ENCODE data around the gene PTPRR. TPM values are rescaled to one million over a fixed set of nuclear protein-coding genes. Genes with fewer than 3 reads are reported as not detected.
A peak's percentile ranks its signal among the peaks of the same experiment; 100 is the strongest.

Gene PTPRR
- total RNA-seq, 2 experiments from 2014 or later = not detected

GRCh38 chr12:70609203-70609602 lies 311.3 kb downstream of the PTPRR start:
- ChIA-PET CTCF (no interaction called here), POLR2A (no interaction called here)
- no peaks in the 10 kb centered on the region for H3K36me3 Mint-ChIP-seq (ENCODE audit: low read depth)
- H3K4me1 Mint-ChIP-seq (ENCODE audit: low read depth) = peaks cover 4% of the 10 kb centered on the region
- Histone ChIP-seq H3K27ac (ENCODE audit: low read depth in 1 of 2, low read length in 2 of 2) (no peak overlapping the region), H3K27me3 (ENCODE audit: control insufficient read depth in 1 of 2, insufficient read depth in 2 of 2, low read length in 2 of 2) (peaks cover 10 to 40% of the 10 kb centered on the region in 2 experiments), H3K9me3 (ENCODE audit: control insufficient read depth in 1 of 2, insufficient read depth in 1 of 2, low read length in 2 of 2) (no peaks in the 10 kb centered on the region), H3K36me3 (ENCODE audit: insufficient read depth, low read length) (no peaks in the 10 kb centered on the region), H3K4me1 (ENCODE audit: insufficient read depth, low read length) (peaks cover 7% of the 10 kb centered on the region), H3K4me3 (ENCODE audit: low read length) (no peak overlapping the region)
- DNase-seq (no peak), ATAC-seq (ENCODE audit: poor library complexity) (no peak)
- no peaks in the 10 kb centered on the region for H3K9me3 Mint-ChIP-seq
- TF ChIP-seq, protein P1, sequence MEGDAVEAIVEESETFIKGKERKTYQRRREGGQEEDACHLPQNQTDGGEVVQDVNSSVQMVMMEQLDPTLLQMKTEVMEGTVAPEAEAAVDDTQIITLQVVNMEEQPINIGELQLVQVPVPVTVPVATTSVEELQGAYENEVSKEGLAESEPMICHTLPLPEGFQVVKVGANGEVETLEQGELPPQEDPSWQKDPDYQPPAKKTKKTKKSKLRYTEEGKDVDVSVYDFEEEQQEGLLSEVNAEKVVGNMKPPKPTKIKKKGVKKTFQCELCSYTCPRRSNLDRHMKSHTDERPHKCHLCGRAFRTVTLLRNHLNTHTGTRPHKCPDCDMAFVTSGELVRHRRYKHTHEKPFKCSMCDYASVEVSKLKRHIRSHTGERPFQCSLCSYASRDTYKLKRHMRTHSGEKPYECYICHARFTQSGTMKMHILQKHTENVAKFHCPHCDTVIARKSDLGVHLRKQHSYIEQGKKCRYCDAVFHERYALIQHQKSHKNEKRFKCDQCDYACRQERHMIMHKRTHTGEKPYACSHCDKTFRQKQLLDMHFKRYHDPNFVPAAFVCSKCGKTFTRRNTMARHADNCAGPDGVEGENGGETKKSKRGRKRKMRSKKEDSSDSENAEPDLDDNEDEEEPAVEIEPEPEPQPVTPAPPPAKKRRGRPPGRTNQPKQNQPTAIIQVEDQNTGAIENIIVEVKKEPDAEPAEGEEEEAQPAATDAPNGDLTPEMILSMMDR (IDR thresholded peaks at IDR 0.05) = no peak
- peaks cover 71% of the 10 kb centered on the region for H3K27me3 Mint-ChIP-seq
- H3K27ac Mint-ChIP-seq = no peak overlapping the region
- intact Hi-C loops (cut with DNase I, micrococcal nuclease) = no loop called here
- peak overlapping the region; percentile 47 for H3K4me3 Mint-ChIP-seq

DNA sequence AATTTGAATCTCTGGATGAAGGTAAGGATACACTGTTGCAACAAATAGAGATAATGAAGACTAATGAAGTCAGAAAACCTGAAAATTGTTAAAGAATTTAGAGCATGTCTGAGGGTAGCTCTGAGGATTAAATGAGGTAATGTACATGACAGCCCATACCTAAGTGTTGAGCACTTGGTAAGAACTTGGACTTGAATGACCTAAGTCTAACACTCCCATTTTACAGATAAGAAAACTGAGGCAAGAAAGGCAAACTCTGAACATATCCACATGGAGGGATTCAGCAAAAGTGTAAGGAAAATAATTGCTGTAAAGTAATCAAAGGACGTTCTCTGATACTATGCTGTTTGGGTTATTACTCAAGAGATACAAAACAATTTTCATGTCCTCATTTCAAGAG lies 312.4 kb downstream of the PTPRR start:
- peaks cover 71% of the 10 kb centered on the region for H3K27me3 Mint-ChIP-seq
- H3K4me3 Mint-ChIP-seq = no peak overlapping the region
- POLR2A ChIA-PET = interaction anchor here (0.6 kb wide), 1 partner anchor 126 kb away, joined by 3 read pairs; no protein-coding TSS in a partner anchor
- H3K9me3 Mint-ChIP-seq = no peaks in the 10 kb centered on the region
- H3K27ac Mint-ChIP-seq = no peak overlapping the region
- Histone ChIP-seq H3K9me3 (ENCODE audit: control insufficient read depth in 1 of 2, insufficient read depth in 1 of 2, low read length in 2 of 2) (no peaks in the 10 kb centered on the region), H3K36me3 (ENCODE audit: insufficient read depth, low read length) (no peaks in the 10 kb centered on the region), H3K4me1 (ENCODE audit: insufficient read depth, low read length) (peaks cover 7% of the 10 kb centered on the region), H3K27ac (ENCODE audit: low read depth in 1 of 2, low read length in 2 of 2) (no peak overlapping the region), H3K27me3 (ENCODE audit: control insufficient read depth in 1 of 2, insufficient read depth in 2 of 2, low read length in 2 of 2) (peaks cover 10 to 40% of the 10 kb centered on the region in 2 experiments), H3K4me3 (ENCODE audit: low read length) (no peak overlapping the region)
- CTCF ChIA-PET = no interaction called here
- peaks cover 4% of the 10 kb centered on the region for H3K4me1 Mint-ChIP-seq (ENCODE audit: low read depth)
- intact Hi-C loops (cut with DNase I, micrococcal nuclease) = no loop called here
- TF ChIP-seq, protein P1 (IDR thresholded peaks at IDR 0.05) = no peak
- H3K36me3 Mint-ChIP-seq (ENCODE audit: low read depth) = no peaks in the 10 kb centered on the region
- no peak for ATAC-seq (ENCODE audit: poor library complexity)
- DNase-seq = no peak

GRCh38 chr12:70607107-70607506 lies 313.4 kb downstream of the PTPRR start:
- ATAC-seq (ENCODE audit: poor library complexity) = no peak
- ChIA-PET POLR2A (no interaction called here), CTCF (interaction anchor here (1.0 kb wide), 1 partner anchor 22 kb away, joined by 3 read pairs; no protein-coding TSS in a partner anchor)
- no peaks in the 10 kb centered on the region for H3K36me3 ChIP-seq (ENCODE audit: insufficient read depth, low read length)
- DNase-seq = no peak
- Mint-ChIP-seq H3K4me3 (no peak overlapping the region), H3K27me3 (peaks cover 74% of the 10 kb centered on the region), H3K4me1 (ENCODE audit: low read depth) (peaks cover 4% of the 10 kb centered on the region), H3K36me3 (ENCODE audit: low read depth) (no peaks in the 10 kb centered on the region), H3K9me3 (no peaks in the 10 kb centered on the region), H3K27ac (no peak overlapping the region)
- H3K4me1 ChIP-seq (ENCODE audit: insufficient read depth, low read length) = peaks cover 7% of the 10 kb centered on the region
- intact Hi-C loops (cut with DNase I, micrococcal nuclease) = no loop called here
- TF ChIP-seq, protein P1 (IDR thresholded peaks at IDR 0.05) = no peak
- no peak overlapping the region for H3K4me3 ChIP-seq (ENCODE audit: low read length)
- peaks cover 10 to 33% of the 10 kb centered on the region in 2 experiments for H3K27me3 ChIP-seq (ENCODE audit: control insufficient read depth in 1 of 2, insufficient read depth in 2 of 2, low read length in 2 of 2)
- no peak overlapping the region for H3K27ac ChIP-seq (ENCODE audit: low read depth in 1 of 2, low read length in 2 of 2)
- H3K9me3 ChIP-seq (ENCODE audit: control insufficient read depth in 1 of 2, insufficient read depth in 1 of 2, low read length in 2 of 2) = no peaks in the 10 kb centered on the region
